Endothelial cell of umbilical vein (primary cell): Measurements from ENCODE around the gene RECQL5. TPM values are rescaled to one million over a fixed set of nuclear protein-coding genes. Genes with fewer than 3 reads are reported as not detected.

Experiments
- BruUV-seq: library from RNA; stranded (reverse); fragments of 400-500 nt; replicated peaks from 2 replicates; lab custom pipeline; 2021; lab: Mats Ljungman, UMichigan
- CTCF ChIA-PET: fragments of 300-600, 350-600 bp; sonication (Branson Sonifier 250); formaldehyde crosslinking; loops from one replicate; lab custom pipeline; 2021; ENCODE audit warnings: antibody characterized with exemption, inconsistent platforms; lab: Charles Lee
- POLR2A ChIA-PET: fragments of 300-600, 350-600 bp; sonication (Branson Sonifier 250); formaldehyde crosslinking; loops from one replicate; lab custom pipeline; 2021; ENCODE audit warnings: antibody characterized with exemption, inconsistent platforms; lab: Charles Lee
- DNase-seq: peaks from one replicate; pipeline ENCODE4 v3.0.0-alpha.2; 2011; ENCODE audit warnings: low read depth, low spot score
- FAIRE-seq: peaks from 2 replicates; lab custom pipeline; 2011; peaks lifted over from hg19 to GRCh38; lab: Jason Lieb, UNC
- H2AFZ ChIP-seq: 2 replicates; pipeline ENCODE4 v1.6.0; 2012; ENCODE audit warnings: low read depth, low read length, control low read depth, inconsistent platforms
- H3K27ac ChIP-seq: 2 replicates; pipeline ENCODE4 v1.5.1; 2011; ENCODE audit warnings: low read depth, mild to moderate bottlenecking, control low read depth, low read length, moderate library complexity; ENCODE audit not compliant: insufficient read depth
- H3K27me3 ChIP-seq, 2 experiments: 2 replicates each; pipeline versions ENCODE4 v1.6.0 to v1.6.1; 2011; ENCODE audit warnings: low read length in 2 of 2, mixed read lengths in 1 of 2; ENCODE audit not compliant: control insufficient read depth in 2 of 2, insufficient read depth in 2 of 2
- H3K36me3 ChIP-seq, 2 experiments: 2 replicates in 1 of 2; 3 replicates in 1 of 2; pipeline ENCODE4 v1.5.1; 2011; ENCODE audit warnings: low read length in 2 of 2, mild to moderate bottlenecking in 1 of 2, moderate library complexity in 1 of 2; ENCODE audit not compliant: control insufficient read depth in 2 of 2, insufficient read depth in 2 of 2; ENCODE audit errors: extremely low read depth in 1 of 2
- H3K4me1 ChIP-seq: 3 replicates; pipeline ENCODE4 v1.5.1; 2011; ENCODE audit warnings: mild to moderate bottlenecking, low read length; ENCODE audit not compliant: control insufficient read depth, insufficient read depth; ENCODE audit errors: extremely low read depth
- H3K4me2 ChIP-seq: 2 replicates; pipeline ENCODE4 v1.6.1; 2011; ENCODE audit warnings: low read length, control low read depth, mixed read lengths; ENCODE audit not compliant: insufficient read depth
- H3K4me3 ChIP-seq, 3 experiments: fragments of 200-600 bp in 1 of 3; sonication (generic), shearing (Covaris generic) in 1 of 3; replicated peaks in 1 of 3; 2 replicates each; pipeline ENCODE4 v1.5.1; 2011 to 2016; ENCODE audit warnings: control low read depth in 3 of 3, low read length in 3 of 3, mild to moderate bottlenecking in 2 of 3, inconsistent platforms in 1 of 3, low read depth in 1 of 3, moderate library complexity in 1 of 3; ENCODE audit not compliant: insufficient read depth in 1 of 3
- H3K79me2 ChIP-seq: 2 replicates; pipeline ENCODE4 v1.6.0; 2012; ENCODE audit warnings: low read length, inconsistent platforms; ENCODE audit not compliant: control insufficient read depth, insufficient read depth
- H3K9ac ChIP-seq: replicated peaks from 2 replicates; pipeline ENCODE3; 2011; ENCODE audit warnings: low read length, control low read depth; ENCODE audit not compliant: insufficient read depth; ENCODE audit errors: extremely low read depth
- H3K9me1 ChIP-seq: replicated peaks from 3 replicates; pipeline ENCODE4 v1.6.0; 2011; ENCODE audit warnings: mild to moderate bottlenecking, low read length; ENCODE audit not compliant: control insufficient read depth, insufficient read depth; ENCODE audit errors: extremely low read depth
- H3K9me3 ChIP-seq: replicated peaks from 2 replicates; pipeline ENCODE4 v1.5.1; 2012; ENCODE audit warnings: low read length, inconsistent platforms; ENCODE audit not compliant: control insufficient read depth, insufficient read depth
- H4K20me1 ChIP-seq: replicated peaks from 2 replicates; pipeline ENCODE3; 2011; ENCODE audit warnings: mild to moderate bottlenecking, low read length; ENCODE audit not compliant: control insufficient read depth, insufficient read depth; ENCODE audit errors: extremely low read depth
- EZH2 ChIP-seq: IDR thresholded peaks from 2 replicates; pipeline ENCODE4 v1.6.1; 2012; ENCODE audit warnings: borderline replicate concordance, low read depth, mild to moderate bottlenecking, moderate library complexity, low read length, inconsistent platforms; ENCODE audit not compliant: severe bottlenecking
- FOS ChIP-seq: IDR thresholded peaks from 2 replicates; pipeline ENCODE4 v1.6.1; 2011; ENCODE audit warnings: mild to moderate bottlenecking, low read length, moderate library complexity, borderline replicate concordance; ENCODE audit not compliant: insufficient read depth
- GATA2 ChIP-seq: IDR thresholded peaks from 2 replicates; pipeline ENCODE4 v1.7.0; 2011; ENCODE audit warnings: low read depth, mild to moderate bottlenecking, moderate library complexity, mixed read lengths, low read length; ENCODE audit not compliant: insufficient read length, insufficient read depth
- JUN ChIP-seq: IDR thresholded peaks from 2 replicates; pipeline ENCODE4 v1.6.1; 2011; ENCODE audit warnings: borderline replicate concordance, low read depth; ENCODE audit not compliant: insufficient read length, insufficient read depth
- MYC ChIP-seq: IDR thresholded peaks from one replicate; pipeline ENCODE4 v1.6.1; 2011; ENCODE audit warnings: mild to moderate bottlenecking, low read depth, low read length
- POLR2A ChIP-seq: IDR thresholded peaks from 2 replicates; pipeline ENCODE4 v1.6.1; 2012; ENCODE audit warnings: low read depth, mild to moderate bottlenecking, control low read depth, low read length
- POLR2AphosphoS5 ChIP-seq: IDR thresholded peaks from 2 replicates; pipeline ENCODE4 v1.6.1; 2012; ENCODE audit warnings: low read depth, mild to moderate bottlenecking, control low read depth, low read length, moderate library complexity; ENCODE audit not compliant: insufficient read depth
- dilution Hi-C: fragments of 300-500 bp; cut with MboI; formaldehyde crosslinking; loops from one replicate; pipeline ENCODE4 v1.15.0; 2019; ENCODE audit warnings: low sequenced_read_pairs; ENCODE audit not compliant: extremely low pct_ligation_motif_present
- intact Hi-C: fragments of 100-400 bp; cut with micrococcal nuclease; formaldehyde crosslinking; loops from one replicate; pipeline ENCODE4 v1.10.0; 2022
- polyA plus RNA-seq, 4 experiments: library from polyadenylated mRNA; depleted of rRNA in 3 of 4; stranded (reverse) in 3 of 4; unstranded in 1 of 4; fragments of >200 nt; gene quantifications; 2 replicates each; pipeline versions ENCODE4 v1.2.1 to v1.2.3, GENCODE V29; 2011 to 2012; ENCODE audit warnings: missing spikeins in 1 of 4
- total RNA-seq: library from RNA; stranded (reverse); gene quantifications from 2 replicates; pipeline ENCODE4 v1.2.3, GENCODE V29; 2021
- TF ChIP-seq, protein P1 (sequence below): IDR thresholded peaks from 2 replicates; pipeline ENCODE4 v1.6.1; 2011; ENCODE audit not compliant: insufficient read depth, insufficient read length
- TF ChIP-seq, protein P2 (sequence below), 2 donors: IDR thresholded peaks; 1 replicate in 1 of 2; 2 replicates in 1 of 2; pipeline ENCODE4 v1.5.1; 2011; ENCODE audit warnings: low read length in 2 of 2, mild to moderate bottlenecking in 2 of 2, moderate library complexity in 2 of 2, control low read depth in 1 of 2, inconsistent platforms in 1 of 2, low read depth in 1 of 2; ENCODE audit not compliant: insufficient read depth in 1 of 2; ENCODE audit errors: extremely low read depth in 1 of 2

The RECQL5 gene
- total and polyA plus RNA-seq, 2 donors (not counting 3 experiments of a cell fraction or from before 2014, with no cell fraction given) = 21.3 to 30.7 TPM

DNA sequence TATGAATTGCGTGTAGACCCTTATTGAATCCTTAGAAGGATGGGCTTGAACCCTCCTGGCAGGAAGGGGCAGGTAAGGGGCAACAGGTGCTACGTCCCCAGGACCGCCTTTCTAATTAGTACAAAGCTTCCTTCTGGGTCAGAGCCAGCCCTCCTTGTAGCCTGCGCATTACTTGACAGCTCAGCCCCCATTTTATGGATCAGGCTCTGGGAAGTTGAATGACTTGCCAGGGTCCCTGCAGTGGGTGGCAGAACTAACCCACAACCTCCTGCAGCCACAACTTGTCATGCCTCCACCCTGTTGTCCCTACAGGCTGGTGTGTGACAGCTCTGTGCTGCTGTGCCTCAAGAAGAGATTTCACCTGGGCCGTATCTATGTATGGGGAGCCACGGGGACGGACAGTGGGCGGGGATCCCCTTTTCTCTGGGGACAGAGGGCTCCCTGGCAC lies 76.6 kb downstream of the RECQL5 start:
- Histone ChIP-seq H3K79me2 (no peaks in the 10 kb centered on the region), H3K9ac (no peak overlapping the region), H3K9me3 (no peaks in the 10 kb centered on the region), H4K20me1 (no peaks in the 10 kb centered on the region), H3K27ac (no peak overlapping the region), H3K27me3 (no peaks in the 10 kb centered on the region), H3K9me1 (no peaks in the 10 kb centered on the region), H3K4me2 (no peak overlapping the region), H3K36me3 (no peaks in the 10 kb centered on the region), H3K4me1 (peaks cover 3% of the 10 kb centered on the region), H3K4me3 (no peak overlapping the region), H2AFZ (no peak overlapping the region)
- ChIA-PET POLR2A (no interaction called here), CTCF (interaction anchor here (1.0 to 4.9 kb wide), 5 partner anchors 12 to 160 kb away, joined by 3 to 29 read pairs (median 3); no protein-coding TSS in a partner anchor)
- BruUV-seq = no TSS peak
- dilution Hi-C loops = no loop called here
- DNase-seq = no peak
- TF ChIP-seq FOS = no peak
- TF ChIP-seq GATA2 = no peak
- TF ChIP-seq POLR2AphosphoS5 = no peak
- no peak for TF ChIP-seq JUN
- no peak for TF ChIP-seq MYC
- no peak for TF ChIP-seq POLR2A
- TF ChIP-seq EZH2 = no peak
- TF ChIP-seq, protein P1, sequence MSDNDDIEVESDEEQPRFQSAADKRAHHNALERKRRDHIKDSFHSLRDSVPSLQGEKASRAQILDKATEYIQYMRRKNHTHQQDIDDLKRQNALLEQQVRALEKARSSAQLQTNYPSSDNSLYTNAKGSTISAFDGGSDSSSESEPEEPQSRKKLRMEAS = no peak
- TF ChIP-seq, protein P2, sequence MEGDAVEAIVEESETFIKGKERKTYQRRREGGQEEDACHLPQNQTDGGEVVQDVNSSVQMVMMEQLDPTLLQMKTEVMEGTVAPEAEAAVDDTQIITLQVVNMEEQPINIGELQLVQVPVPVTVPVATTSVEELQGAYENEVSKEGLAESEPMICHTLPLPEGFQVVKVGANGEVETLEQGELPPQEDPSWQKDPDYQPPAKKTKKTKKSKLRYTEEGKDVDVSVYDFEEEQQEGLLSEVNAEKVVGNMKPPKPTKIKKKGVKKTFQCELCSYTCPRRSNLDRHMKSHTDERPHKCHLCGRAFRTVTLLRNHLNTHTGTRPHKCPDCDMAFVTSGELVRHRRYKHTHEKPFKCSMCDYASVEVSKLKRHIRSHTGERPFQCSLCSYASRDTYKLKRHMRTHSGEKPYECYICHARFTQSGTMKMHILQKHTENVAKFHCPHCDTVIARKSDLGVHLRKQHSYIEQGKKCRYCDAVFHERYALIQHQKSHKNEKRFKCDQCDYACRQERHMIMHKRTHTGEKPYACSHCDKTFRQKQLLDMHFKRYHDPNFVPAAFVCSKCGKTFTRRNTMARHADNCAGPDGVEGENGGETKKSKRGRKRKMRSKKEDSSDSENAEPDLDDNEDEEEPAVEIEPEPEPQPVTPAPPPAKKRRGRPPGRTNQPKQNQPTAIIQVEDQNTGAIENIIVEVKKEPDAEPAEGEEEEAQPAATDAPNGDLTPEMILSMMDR (IDR thresholded peaks at IDR 0.05; ENCODE audit: extremely low read depth in 1 of 2, insufficient read depth in 1 of 2, low read depth in 1 of 2, low read length in 2 of 2) = no peak
- FAIRE-seq = no peak
- intact Hi-C loops = no loop called here
